ENCODE results near the gene AP2S1.

AP2S1 gene

GRCh38 chr19:46860125-46860845 lies 9.6 kb upstream of the AP2S1 start:
- peak; percentile 5; the same call in 1 of the 2 replicates for TF ChIP-seq TEAD4 (IDR thresholded peaks at IDR 0.05)
- TF ChIP-seq, protein P1, sequence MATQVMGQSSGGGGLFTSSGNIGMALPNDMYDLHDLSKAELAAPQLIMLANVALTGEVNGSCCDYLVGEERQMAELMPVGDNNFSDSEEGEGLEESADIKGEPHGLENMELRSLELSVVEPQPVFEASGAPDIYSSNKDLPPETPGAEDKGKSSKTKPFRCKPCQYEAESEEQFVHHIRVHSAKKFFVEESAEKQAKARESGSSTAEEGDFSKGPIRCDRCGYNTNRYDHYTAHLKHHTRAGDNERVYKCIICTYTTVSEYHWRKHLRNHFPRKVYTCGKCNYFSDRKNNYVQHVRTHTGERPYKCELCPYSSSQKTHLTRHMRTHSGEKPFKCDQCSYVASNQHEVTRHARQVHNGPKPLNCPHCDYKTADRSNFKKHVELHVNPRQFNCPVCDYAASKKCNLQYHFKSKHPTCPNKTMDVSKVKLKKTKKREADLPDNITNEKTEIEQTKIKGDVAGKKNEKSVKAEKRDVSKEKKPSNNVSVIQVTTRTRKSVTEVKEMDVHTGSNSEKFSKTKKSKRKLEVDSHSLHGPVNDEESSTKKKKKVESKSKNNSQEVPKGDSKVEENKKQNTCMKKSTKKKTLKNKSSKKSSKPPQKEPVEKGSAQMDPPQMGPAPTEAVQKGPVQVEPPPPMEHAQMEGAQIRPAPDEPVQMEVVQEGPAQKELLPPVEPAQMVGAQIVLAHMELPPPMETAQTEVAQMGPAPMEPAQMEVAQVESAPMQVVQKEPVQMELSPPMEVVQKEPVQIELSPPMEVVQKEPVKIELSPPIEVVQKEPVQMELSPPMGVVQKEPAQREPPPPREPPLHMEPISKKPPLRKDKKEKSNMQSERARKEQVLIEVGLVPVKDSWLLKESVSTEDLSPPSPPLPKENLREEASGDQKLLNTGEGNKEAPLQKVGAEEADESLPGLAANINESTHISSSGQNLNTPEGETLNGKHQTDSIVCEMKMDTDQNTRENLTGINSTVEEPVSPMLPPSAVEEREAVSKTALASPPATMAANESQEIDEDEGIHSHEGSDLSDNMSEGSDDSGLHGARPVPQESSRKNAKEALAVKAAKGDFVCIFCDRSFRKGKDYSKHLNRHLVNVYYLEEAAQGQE (IDR thresholded peaks at IDR 0.05; ENCODE audit: low read depth), result no peak; the same call in 1 of the 2 replicates
- peak; percentile 68 for TF ChIP-seq TAF1 (IDR thresholded peaks at IDR 0.05; ENCODE audit: low read depth)
- peak; percentile 7; the same call in 1 of the 2 replicates for TF ChIP-seq YY1 (IDR thresholded peaks at IDR 0.05; ENCODE audit: low read depth)
- no peak; the same call in 1 of the 2 replicates for TF ChIP-seq CREB1 (IDR thresholded peaks at IDR 0.05; ENCODE audit: low read depth)
- TF ChIP-seq, protein P2, sequence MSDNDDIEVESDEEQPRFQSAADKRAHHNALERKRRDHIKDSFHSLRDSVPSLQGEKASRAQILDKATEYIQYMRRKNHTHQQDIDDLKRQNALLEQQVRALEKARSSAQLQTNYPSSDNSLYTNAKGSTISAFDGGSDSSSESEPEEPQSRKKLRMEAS (IDR thresholded peaks at IDR 0.05), result peak; percentile 99
- TF ChIP-seq CEBPB (IDR thresholded peaks at IDR 0.05), result no peak
- TF ChIP-seq TCF12 (IDR thresholded peaks at IDR 0.05; ENCODE audit: low read depth), result peak; percentile 20; the same call in 1 of the 2 replicates
- TF ChIP-seq FOXM1 (IDR thresholded peaks at IDR 0.05; ENCODE audit: borderline replicate concordance, low read depth), result no peak
- TF ChIP-seq RAD21 (IDR thresholded peaks at IDR 0.05; ENCODE audit: low read depth), result no peak
- 0 out of 2 replicates have a peak, but pooled peaks have one; percentile 6 for TF ChIP-seq ZBTB7A (IDR thresholded peaks at IDR 0.05; ENCODE audit: low read depth)
- TF ChIP-seq EP300 (IDR thresholded peaks at IDR 0.05; ENCODE audit: borderline replicate concordance), result no peak; the same call in 1 of the 2 replicates
- TF ChIP-seq USF1 (IDR thresholded peaks at IDR 0.05), result peak; percentile 55
- no peak; the same call in 1 of the 2 replicates for TF ChIP-seq NFIC (IDR thresholded peaks at IDR 0.05)
- TF ChIP-seq EGR1 (IDR thresholded peaks at IDR 0.05), result no peak

DNA sequence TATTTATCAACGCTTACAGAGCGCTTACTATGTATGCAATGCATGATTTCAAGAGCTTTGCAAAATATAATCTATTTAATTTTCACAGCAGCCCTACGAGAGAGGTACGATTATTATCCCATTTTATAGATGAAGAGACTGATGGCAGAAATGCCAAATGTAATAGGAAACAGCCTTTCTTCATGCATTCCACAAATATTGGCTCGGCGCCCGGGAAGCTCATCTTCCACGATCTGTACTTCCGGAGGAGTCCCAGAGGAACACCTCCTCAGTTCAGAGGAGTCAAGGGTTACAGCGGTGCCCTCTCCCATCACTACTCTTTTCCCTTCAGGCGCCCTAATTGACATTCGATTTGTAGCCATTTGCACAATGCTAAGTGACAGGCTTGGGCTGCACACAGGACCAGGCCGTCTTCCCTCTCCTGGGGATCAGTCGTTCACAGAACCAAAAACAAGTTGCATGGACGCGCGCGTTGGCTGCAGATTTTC lies 9.0 kb upstream of the AP2S1 start:
- TF ChIP-seq RAD21 (IDR thresholded peaks at IDR 0.05; ENCODE audit: low read depth), result no peak
- no peak for TF ChIP-seq CREB1 (IDR thresholded peaks at IDR 0.05; ENCODE audit: low read depth)
- TF ChIP-seq ZBTB7A (IDR thresholded peaks at IDR 0.05; ENCODE audit: low read depth), result no peak
- TF ChIP-seq EP300 (IDR thresholded peaks at IDR 0.05; ENCODE audit: borderline replicate concordance), result no peak
- no peak for TF ChIP-seq EGR1 (IDR thresholded peaks at IDR 0.05)
- TF ChIP-seq, protein P2 (IDR thresholded peaks at IDR 0.05), result no peak
- no peak for TF ChIP-seq FOXM1 (IDR thresholded peaks at IDR 0.05; ENCODE audit: borderline replicate concordance, low read depth)
- no peak for TF ChIP-seq TCF12 (IDR thresholded peaks at IDR 0.05; ENCODE audit: low read depth)
- TF ChIP-seq CEBPB (IDR thresholded peaks at IDR 0.05), result no peak
- no peak for TF ChIP-seq YY1 (IDR thresholded peaks at IDR 0.05; ENCODE audit: low read depth)

GRCh38 chr19:46856062-46857022 lies 5.7 kb upstream of the AP2S1 start:
- TF ChIP-seq, protein P2 (IDR thresholded peaks at IDR 0.05), result peak; percentile 86
- TF ChIP-seq NFIC (IDR thresholded peaks at IDR 0.05) (peak; percentile 32; the same call in 1 of the 2 replicates), TCF12 (IDR thresholded peaks at IDR 0.05; ENCODE audit: low read depth) (0 out of 2 replicates have a peak, but pooled peaks have one; percentile 12), TAF1 (IDR thresholded peaks at IDR 0.05; ENCODE audit: low read depth) (no peak), RAD21 (IDR thresholded peaks at IDR 0.05; ENCODE audit: low read depth) (peak; percentile 95), CREB1 (IDR thresholded peaks at IDR 0.05; ENCODE audit: low read depth) (no peak), EP300 (IDR thresholded peaks at IDR 0.05; ENCODE audit: borderline replicate concordance) (no peak), USF1 (IDR thresholded peaks at IDR 0.05) (no peak)

GRCh38 chr19:46852830-46853229 lies 2.2 kb upstream of the AP2S1 start:
- TF ChIP-seq YY1 (IDR thresholded peaks at IDR 0.05; ENCODE audit: low read depth) (no peak), EP300 (IDR thresholded peaks at IDR 0.05; ENCODE audit: borderline replicate concordance) (no peak), NFIC (IDR thresholded peaks at IDR 0.05) (no peak), TEAD4 (IDR thresholded peaks at IDR 0.05) (no peak), EGR1 (IDR thresholded peaks at IDR 0.05) (no peak), CREB1 (IDR thresholded peaks at IDR 0.05; ENCODE audit: low read depth) (no peak)
- TF ChIP-seq, protein P2 (IDR thresholded peaks at IDR 0.05), result no peak

- TF ChIP-seq CREB1 (IDR thresholded peaks at IDR 0.05; ENCODE audit: low read depth) (no peak), TCF12 (IDR thresholded peaks at IDR 0.05; ENCODE audit: low read depth) (no peak), YY1 (IDR thresholded peaks at IDR 0.05; ENCODE audit: low read depth) (no peak), USF1 (IDR thresholded peaks at IDR 0.05) (no peak)
- TF ChIP-seq, protein P2 (IDR thresholded peaks at IDR 0.05), result no peak
These were observed 1.0 kb downstream of the AP2S1 start for GRCh38 chr19:46849610-46850009.
